Measurements from ENCODE around the gene TMEM203.
"Not testable (repeated sequence)": the region's sequence is repeated elsewhere in the genome, so short reads cannot be mapped to it uniquely, and the experiment has no call there.

The TMEM203 gene

GRCh38 chr9:137205126-137206069 is at the start of gene TMEM203, which contains the start of gene NDOR1:
Gene TMEM203 (minus strand): TSS chr9:137205648. CDS start chr9:137205414, 234 bp downstream.
Gene NDOR1 (plus strand): TSS chr9:137205700. CDS start chr9:137205778, 78 bp downstream.
- peak; percentile 93 for DNase-seq

- peak; percentile 96 for DNase-seq
These were observed 49.4 kb upstream of the TMEM203 start, which contains the start of gene NELFB for GRCh38 chr9:137254624-137255447. Gene NELFB (plus strand): TSS chr9:137255327.

GRCh38 chr9:137253717-137254623 is 48.5 kb upstream of the TMEM203 start:
- DNase-seq: no peak

- DNase-seq: no peak
These were observed 47.4 kb upstream of the TMEM203 start for GRCh38 chr9:137252555-137253506.

GRCh38 chr9:137251490-137252268 is 46.2 kb upstream of the TMEM203 start:
- DNase-seq: no peak

GRCh38 chr9:137251194-137251461 is 45.7 kb upstream of the TMEM203 start, which contains the start of gene STPG3:
Gene STPG3 (plus strand): TSS chr9:137251286. CDS start chr9:137251287, 1 bp downstream.
- no peak for DNase-seq

GRCh38 chr9:137250329-137251193 is 45.1 kb upstream of the TMEM203 start:
- DNase-seq: no peak

- DNase-seq: no peak
These were observed 42.4 kb upstream of the TMEM203 start for GRCh38 chr9:137247916-137248175.

GRCh38 chr9:137247135-137247915 is 41.9 kb upstream of the TMEM203 start:
- no peak for DNase-seq

- no peak for DNase-seq
These were observed 40.3 kb upstream of the TMEM203 start for GRCh38 chr9:137245450-137246421.

- DNase-seq: no peak
These were observed 39.3 kb upstream of the TMEM203 start for GRCh38 chr9:137244486-137245449.

GRCh38 chr9:137243626-137244485 is 38.4 kb upstream of the TMEM203 start:
- DNase-seq: no peak

- DNase-seq: not testable (repeated sequence)
These were observed 37.8 kb upstream of the TMEM203 start for GRCh38 chr9:137243266-137243625.

- DNase-seq: no peak
These were observed 37.1 kb upstream of the TMEM203 start for GRCh38 chr9:137242269-137243203.

All from CD4-positive, alpha-beta T cell treated with Interleukin-6 for 4 hours (primary cell).